Inflammatory macrophage treated with lipopolysaccharide for 4 hours (primary cell): ENCODE results near the gene DIRAS3.
A peak's percentile ranks its signal among the peaks of the same experiment; 100 is the strongest.
"Not testable (repeated sequence)": the region's sequence is repeated elsewhere in the genome, so short reads cannot be mapped to it uniquely, and the experiment has no call there.

Source experiments
- DNase-seq: peaks from one replicate; pipeline ENCODE4 v3.0.0-alpha.2; 2020

The DIRAS3 gene

DNA sequence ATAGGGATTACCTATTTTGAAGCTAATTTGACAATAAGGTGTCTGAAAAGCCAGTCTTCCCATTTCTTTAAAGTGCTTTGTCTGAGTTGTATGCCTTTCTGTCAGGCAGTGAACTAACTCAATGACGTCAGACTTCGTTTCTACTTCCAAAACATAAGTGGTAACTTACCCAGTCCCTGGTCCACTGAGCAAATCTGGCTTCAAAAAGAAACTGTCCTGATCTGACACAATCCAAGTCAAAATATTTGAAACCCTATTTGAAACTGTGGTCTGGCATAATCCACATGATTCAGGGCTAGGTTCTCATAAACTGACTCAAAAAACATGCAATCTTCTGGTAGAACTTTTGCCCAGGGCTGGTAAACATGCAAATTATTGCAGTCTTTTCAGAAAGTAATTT is 34.0 kb downstream of the DIRAS3 start:
- no peak for DNase-seq

GRCh38 chr1:68015971-68016370 is 34.5 kb downstream of the DIRAS3 start:
- no peak for DNase-seq

- DNase-seq, result no peak
Measured at GRCh38 chr1:68015369-68015768, 35.1 kb downstream of the DIRAS3 start.

DNA sequence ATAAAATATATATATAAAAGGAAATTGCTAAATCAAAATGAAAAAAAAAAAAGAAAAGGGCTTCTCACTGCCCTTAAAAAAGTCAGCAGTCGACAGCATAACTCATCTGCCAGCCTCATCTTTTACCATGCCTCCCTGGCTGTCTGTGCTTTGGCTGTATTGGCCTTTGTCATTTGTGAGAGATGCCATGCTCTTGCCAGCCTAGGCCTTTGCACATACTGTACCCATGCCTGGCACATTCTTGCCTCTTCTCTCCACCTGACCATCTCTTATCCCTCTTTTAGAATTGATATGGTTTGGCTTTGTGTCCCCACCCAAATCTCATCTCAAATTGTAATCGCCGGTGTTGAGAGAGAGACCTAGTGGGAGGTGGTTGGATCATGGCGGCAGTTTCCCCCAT is 37.1 kb downstream of the DIRAS3 start:
- no peak for DNase-seq

GRCh38 chr1:68011657-68012375 is 38.6 kb downstream of the DIRAS3 start:
- no peak for DNase-seq

- no peak for DNase-seq
Measured at GRCh38 chr1:68010543-68010942, 39.9 kb downstream of the DIRAS3 start.

DNA sequence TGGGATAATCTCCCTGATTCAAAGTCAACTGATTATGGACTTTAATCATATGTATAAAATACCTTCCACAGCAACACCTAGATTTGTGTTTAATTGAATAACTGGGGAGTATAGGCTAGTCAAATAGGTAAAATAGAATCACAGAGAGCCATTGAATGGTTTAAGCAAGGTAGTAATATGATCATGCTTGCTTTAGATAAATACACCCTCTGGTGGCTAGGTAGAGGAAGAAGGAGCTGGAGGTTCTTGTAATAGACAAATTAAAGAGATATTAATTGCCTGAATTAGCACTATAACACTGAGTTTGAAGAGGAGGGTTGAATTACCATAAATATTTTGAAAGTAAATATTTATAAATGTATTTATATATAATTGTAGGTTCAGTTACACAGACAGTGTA is 40.3 kb downstream of the DIRAS3 start:
- DNase-seq, result peak; percentile 1

DNA sequence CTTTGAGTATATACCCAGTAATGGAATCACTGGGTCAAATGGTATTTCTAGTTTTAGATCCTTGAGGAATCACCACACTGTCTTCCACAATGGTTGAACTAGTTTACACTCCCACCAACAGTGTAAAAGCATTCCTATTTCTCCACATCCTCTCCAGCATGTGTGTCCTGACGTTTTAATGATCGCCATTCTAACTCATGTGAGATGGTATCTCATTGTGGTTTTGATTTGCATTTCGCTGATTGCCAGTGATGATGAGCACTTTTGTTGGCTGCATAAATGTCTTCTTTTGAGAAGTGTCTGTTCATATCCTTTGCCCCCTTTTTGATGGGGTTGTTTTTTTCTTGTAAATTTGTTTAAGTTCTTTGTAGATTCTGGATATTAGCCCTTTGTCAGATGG is 46.8 kb downstream of the DIRAS3 start:
- DNase-seq, result not testable (repeated sequence)

- DNase-seq, result no peak
Measured at GRCh38 chr1:68000191-68000590, 50.2 kb downstream of the DIRAS3 start.

DNA sequence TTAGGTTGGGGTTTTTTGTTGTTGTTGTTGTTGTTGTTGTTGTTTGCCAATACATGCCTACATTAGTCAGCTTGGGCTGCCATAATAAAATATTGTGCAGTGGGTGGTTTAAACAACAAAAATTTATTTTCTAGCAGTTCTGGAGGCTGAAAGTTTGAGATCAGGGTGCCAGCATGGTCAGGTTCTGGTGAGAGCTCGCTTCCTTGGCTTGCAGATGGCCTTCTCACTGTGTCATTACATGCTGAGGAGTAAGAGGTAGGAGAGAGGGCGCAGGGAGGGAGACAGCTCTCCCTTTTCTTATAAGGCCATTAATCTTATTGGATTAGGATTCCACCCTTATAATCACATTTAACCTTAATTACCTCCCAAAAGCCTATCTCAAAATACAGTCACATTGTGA is 52.7 kb downstream of the DIRAS3 start:
- no peak for DNase-seq
